PC-3 (cell line): ENCODE measurements around the gene IL1B.

Experiments
- EZH2 ChIP-seq: fragments of 300-600 bp; sonication (generic); IDR thresholded peaks from one replicate; pipeline ENCODE4 v1.6.1; 2017; ENCODE audit warnings: antibody characterized with exemption, mild to moderate bottlenecking, low read length; ENCODE audit not compliant: unreplicated experiment
- TF ChIP-seq, protein P1 (sequence below): fragments of 300-600 bp; sonication (generic); conservative IDR thresholded peaks from 2 replicates; pipeline ENCODE4 v1.5.1; 2017; ENCODE audit warnings: antibody characterized with exemption, low read depth, mild to moderate bottlenecking, low read length

DNA sequence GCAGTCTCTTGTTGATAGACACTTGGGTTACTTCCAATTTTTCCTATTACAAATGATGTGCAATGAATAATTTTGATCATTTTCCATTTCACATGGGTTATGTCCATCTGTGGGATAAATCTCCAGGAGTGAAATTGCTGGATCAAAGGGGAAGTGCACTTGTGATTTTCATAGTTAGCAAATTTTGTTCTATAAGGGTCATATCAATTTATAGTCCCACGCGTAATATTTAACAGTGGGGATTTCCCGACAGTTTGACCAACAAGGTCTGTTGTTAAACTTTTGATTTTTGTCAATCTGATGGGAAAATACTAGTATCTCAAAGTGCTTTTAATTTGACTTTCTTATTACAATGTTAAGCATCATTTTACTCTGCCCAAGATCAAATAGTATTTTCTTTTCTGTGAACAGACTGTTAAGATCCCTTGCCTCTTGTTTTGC is 8.3 kb downstream of the IL1B start:
- TF ChIP-seq, protein P1, sequence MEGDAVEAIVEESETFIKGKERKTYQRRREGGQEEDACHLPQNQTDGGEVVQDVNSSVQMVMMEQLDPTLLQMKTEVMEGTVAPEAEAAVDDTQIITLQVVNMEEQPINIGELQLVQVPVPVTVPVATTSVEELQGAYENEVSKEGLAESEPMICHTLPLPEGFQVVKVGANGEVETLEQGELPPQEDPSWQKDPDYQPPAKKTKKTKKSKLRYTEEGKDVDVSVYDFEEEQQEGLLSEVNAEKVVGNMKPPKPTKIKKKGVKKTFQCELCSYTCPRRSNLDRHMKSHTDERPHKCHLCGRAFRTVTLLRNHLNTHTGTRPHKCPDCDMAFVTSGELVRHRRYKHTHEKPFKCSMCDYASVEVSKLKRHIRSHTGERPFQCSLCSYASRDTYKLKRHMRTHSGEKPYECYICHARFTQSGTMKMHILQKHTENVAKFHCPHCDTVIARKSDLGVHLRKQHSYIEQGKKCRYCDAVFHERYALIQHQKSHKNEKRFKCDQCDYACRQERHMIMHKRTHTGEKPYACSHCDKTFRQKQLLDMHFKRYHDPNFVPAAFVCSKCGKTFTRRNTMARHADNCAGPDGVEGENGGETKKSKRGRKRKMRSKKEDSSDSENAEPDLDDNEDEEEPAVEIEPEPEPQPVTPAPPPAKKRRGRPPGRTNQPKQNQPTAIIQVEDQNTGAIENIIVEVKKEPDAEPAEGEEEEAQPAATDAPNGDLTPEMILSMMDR: no peak
- no peak for TF ChIP-seq EZH2
